ENCODE data around the gene MTMR1. TPM values are rescaled to one million over a fixed set of nuclear protein-coding genes. Genes with fewer than 3 reads are reported as not detected.

MTMR1 gene
- total RNA-seq, 1 experiment from 2014 or later, result 36.1 TPM

DNA sequence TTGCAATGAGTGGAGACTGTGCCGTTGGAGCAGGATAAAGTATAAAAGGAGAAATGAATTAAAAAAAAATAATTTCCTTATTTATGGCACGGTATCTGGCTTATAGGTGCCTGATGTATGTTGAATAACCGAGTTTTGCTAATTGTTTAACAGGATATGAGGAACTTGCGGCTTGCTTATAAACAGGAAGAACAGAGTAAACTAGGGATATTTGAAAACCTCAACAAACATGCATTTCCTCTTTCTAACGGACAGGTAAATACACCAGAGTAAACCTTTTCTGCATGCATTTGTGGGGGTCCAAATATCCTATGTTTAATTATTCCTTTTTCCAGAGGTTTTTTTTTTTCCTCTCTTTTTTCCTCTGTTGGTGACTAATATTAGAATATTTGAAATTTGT is 36.8 kb downstream of the MTMR1 start:
- ChIA-PET CTCF (no interaction called here), POLR2A (no interaction called here)
- Histone ChIP-seq H3K4me3 (ENCODE audit: low read depth in 2 of 2, low read length in 2 of 2) (no peak overlapping the region), H3K36me3 (ENCODE audit: control insufficient read depth, insufficient read depth, low read length) (0 out of 2 replicates have a peak, but pooled peaks cover 4% of the 10 kb centered on the region), H3K9me3 (ENCODE audit: control insufficient read depth, insufficient read depth, low read depth, low read length) (no peaks in the 10 kb centered on the region), H3K4me1 (ENCODE audit: control insufficient read depth, insufficient read depth, low read length) (no peaks in the 10 kb centered on the region), H3K27me3 (ENCODE audit: control insufficient read depth, insufficient read depth, low read length) (no peaks in the 10 kb centered on the region), H3K27ac (ENCODE audit: low read length) (no peak overlapping the region)
- no peak for ATAC-seq
- no peak for TF ChIP-seq SIN3A (IDR thresholded peaks at IDR 0.05; ENCODE audit: borderline replicate concordance, insufficient read depth, low read depth, low read length)
- TF ChIP-seq TCF7L2 (IDR thresholded peaks at IDR 0.05; ENCODE audit: low read depth, low read length), result no peak
- no peak for DNase-seq (ENCODE audit: low read depth, low spot score)
- intact Hi-C loops (cut with micrococcal nuclease; ENCODE audit: unreplicated experiment) (no loop called here), in situ Hi-C loops (cut with HindIII; ENCODE audit: low pct_unique_long_range_greater_than_20kb, low sequenced_read_pairs) (no loop called here)
- BruUV-seq (replicated peaks), result no TSS peak

DNA sequence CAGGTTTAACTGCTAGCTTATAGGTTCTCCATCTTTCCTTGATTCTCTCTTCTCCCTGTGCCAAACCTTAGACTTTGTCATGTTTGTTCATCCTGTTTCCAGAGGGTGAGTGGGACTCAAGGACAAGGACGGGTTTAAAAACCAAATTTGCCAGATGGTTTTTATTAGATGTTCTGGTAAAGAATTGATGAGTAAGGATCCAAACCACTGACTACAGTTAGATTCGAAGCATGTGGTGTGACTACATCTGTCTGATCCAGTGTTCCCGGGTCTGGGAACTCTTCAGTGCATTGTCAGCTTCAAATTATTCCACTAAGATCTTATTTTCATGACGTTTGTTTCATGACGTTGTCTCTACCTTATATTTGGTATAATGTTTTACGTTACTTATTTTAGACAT is 37.5 kb downstream of the MTMR1 start:
- Histone ChIP-seq H3K4me3 (ENCODE audit: low read depth in 2 of 2, low read length in 2 of 2) (no peak overlapping the region), H3K36me3 (ENCODE audit: control insufficient read depth, insufficient read depth, low read length) (0 out of 2 replicates have a peak, but pooled peaks cover 4% of the 10 kb centered on the region), H3K4me1 (ENCODE audit: control insufficient read depth, insufficient read depth, low read length) (no peaks in the 10 kb centered on the region), H3K27me3 (ENCODE audit: control insufficient read depth, insufficient read depth, low read length) (no peaks in the 10 kb centered on the region), H3K27ac (ENCODE audit: low read length) (no peak overlapping the region), H3K9me3 (ENCODE audit: control insufficient read depth, insufficient read depth, low read depth, low read length) (no peaks in the 10 kb centered on the region)
- BruUV-seq (replicated peaks), result no TSS peak
- ATAC-seq (no peak), DNase-seq (ENCODE audit: low read depth, low spot score) (no peak)
- TF ChIP-seq SIN3A (IDR thresholded peaks at IDR 0.05; ENCODE audit: borderline replicate concordance, insufficient read depth, low read depth, low read length) (no peak), CTCF (IDR thresholded peaks at IDR 0.05) (no peak), TCF7L2 (IDR thresholded peaks at IDR 0.05; ENCODE audit: low read depth, low read length) (no peak), POLR2AphosphoS5 (IDR thresholded peaks at IDR 0.05; ENCODE audit: low read depth, low read length) (no peak)
- TF ChIP-seq, protein P1, sequence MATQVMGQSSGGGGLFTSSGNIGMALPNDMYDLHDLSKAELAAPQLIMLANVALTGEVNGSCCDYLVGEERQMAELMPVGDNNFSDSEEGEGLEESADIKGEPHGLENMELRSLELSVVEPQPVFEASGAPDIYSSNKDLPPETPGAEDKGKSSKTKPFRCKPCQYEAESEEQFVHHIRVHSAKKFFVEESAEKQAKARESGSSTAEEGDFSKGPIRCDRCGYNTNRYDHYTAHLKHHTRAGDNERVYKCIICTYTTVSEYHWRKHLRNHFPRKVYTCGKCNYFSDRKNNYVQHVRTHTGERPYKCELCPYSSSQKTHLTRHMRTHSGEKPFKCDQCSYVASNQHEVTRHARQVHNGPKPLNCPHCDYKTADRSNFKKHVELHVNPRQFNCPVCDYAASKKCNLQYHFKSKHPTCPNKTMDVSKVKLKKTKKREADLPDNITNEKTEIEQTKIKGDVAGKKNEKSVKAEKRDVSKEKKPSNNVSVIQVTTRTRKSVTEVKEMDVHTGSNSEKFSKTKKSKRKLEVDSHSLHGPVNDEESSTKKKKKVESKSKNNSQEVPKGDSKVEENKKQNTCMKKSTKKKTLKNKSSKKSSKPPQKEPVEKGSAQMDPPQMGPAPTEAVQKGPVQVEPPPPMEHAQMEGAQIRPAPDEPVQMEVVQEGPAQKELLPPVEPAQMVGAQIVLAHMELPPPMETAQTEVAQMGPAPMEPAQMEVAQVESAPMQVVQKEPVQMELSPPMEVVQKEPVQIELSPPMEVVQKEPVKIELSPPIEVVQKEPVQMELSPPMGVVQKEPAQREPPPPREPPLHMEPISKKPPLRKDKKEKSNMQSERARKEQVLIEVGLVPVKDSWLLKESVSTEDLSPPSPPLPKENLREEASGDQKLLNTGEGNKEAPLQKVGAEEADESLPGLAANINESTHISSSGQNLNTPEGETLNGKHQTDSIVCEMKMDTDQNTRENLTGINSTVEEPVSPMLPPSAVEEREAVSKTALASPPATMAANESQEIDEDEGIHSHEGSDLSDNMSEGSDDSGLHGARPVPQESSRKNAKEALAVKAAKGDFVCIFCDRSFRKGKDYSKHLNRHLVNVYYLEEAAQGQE (IDR thresholded peaks at IDR 0.05; ENCODE audit: insufficient read depth in 1 of 2, low read depth in 2 of 2, low read length in 1 of 2), result no peak
- ChIA-PET CTCF (no interaction called here), POLR2A (no interaction called here)
- in situ Hi-C loops (cut with HindIII; ENCODE audit: low pct_unique_long_range_greater_than_20kb, low sequenced_read_pairs), result no loop called here
- intact Hi-C loops (cut with micrococcal nuclease; ENCODE audit: unreplicated experiment), result no loop called here

- H3K27me3 ChIP-seq (ENCODE audit: control insufficient read depth, insufficient read depth, low read length), result no peaks in the 10 kb centered on the region
- peaks cover 6% of the 10 kb centered on the region; the same call in 1 of the 2 replicates for H3K36me3 ChIP-seq (ENCODE audit: control insufficient read depth, insufficient read depth, low read length)
- in situ Hi-C loops (cut with HindIII; ENCODE audit: low pct_unique_long_range_greater_than_20kb, low sequenced_read_pairs) (no loop called here), intact Hi-C loops (cut with micrococcal nuclease; ENCODE audit: unreplicated experiment) (no loop called here)
- TF ChIP-seq CTCF (IDR thresholded peaks at IDR 0.05) (no peak), SIN3A (IDR thresholded peaks at IDR 0.05; ENCODE audit: borderline replicate concordance, insufficient read depth, low read depth, low read length) (no peak), TCF7L2 (IDR thresholded peaks at IDR 0.05; ENCODE audit: low read depth, low read length) (no peak), POLR2AphosphoS5 (IDR thresholded peaks at IDR 0.05; ENCODE audit: low read depth, low read length) (no peak)
- TF ChIP-seq, protein P1 (IDR thresholded peaks at IDR 0.05; ENCODE audit: insufficient read depth in 1 of 2, low read depth in 2 of 2, low read length in 1 of 2), result no peak
- no peaks in the 10 kb centered on the region for H3K4me1 ChIP-seq (ENCODE audit: control insufficient read depth, insufficient read depth, low read length)
- ChIA-PET POLR2A (no interaction called here), CTCF (no interaction called here)
- BruUV-seq (replicated peaks), result no TSS peak
- H3K27ac ChIP-seq (ENCODE audit: low read length), result no peak overlapping the region
- DNase-seq (ENCODE audit: low read depth, low spot score), result no peak
- no peak for ATAC-seq
- no peak overlapping the region for H3K4me3 ChIP-seq (ENCODE audit: low read depth in 2 of 2, low read length in 2 of 2)
- H3K9me3 ChIP-seq (ENCODE audit: control insufficient read depth, insufficient read depth, low read depth, low read length), result no peaks in the 10 kb centered on the region
Observed at GRCh38 chrX:150731795-150732194, 38.6 kb downstream of the MTMR1 start.
